HG03354 (cell line): ENCODE results near the gene KRTAP4-4.
"Not testable (repeated sequence)": the region's sequence is repeated elsewhere in the genome, so short reads cannot be mapped to it uniquely, and the experiment has no call there.

ENCODE experiments used
- ATAC-seq: cut with Tn5 transposase; IDR thresholded peaks from one replicate; pipeline ENCODE4 v1.9.1; 2021; ENCODE audit warnings: mild to moderate bottlenecking; ENCODE audit not compliant: unreplicated experiment, poor library complexity, severe bottlenecking

The KRTAP4-4 gene

DNA sequence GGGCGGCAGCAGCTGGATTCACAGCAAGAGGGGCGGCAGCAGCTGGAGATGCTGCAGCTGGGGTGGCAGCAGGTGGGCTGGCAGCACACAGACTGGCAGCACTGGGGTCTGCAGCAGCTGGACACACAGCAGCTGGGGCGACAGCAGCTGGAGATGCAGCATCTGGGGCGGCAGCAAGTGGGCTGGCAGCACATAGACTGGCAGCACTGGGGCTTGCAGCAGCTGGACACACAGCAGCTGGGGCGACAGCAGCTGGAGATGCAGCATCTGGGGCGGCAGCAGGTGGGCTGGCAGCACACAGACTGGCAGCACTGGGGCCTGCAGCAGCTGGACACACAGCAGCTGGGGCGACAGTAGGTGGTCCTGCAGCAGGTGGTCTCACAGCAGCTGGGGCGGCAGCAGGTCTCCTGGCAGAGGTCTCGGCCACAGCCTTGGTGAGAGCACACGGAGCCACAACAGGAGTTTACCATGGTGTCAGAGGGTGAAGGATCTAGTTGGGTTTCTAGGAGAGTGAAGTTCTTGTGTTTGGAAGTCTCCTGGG is 42.6 kb downstream of the KRTAP4-4 start, which contains the start of gene KRTAP4-11:
Gene KRTAP4-11 (minus strand): TSS at position 528 of the 541 bp plus-strand sequence. CDS start 58 bp downstream, at position 470.
- ATAC-seq, result not testable (repeated sequence)

- ATAC-seq, result no peak
These were observed 44.3 kb downstream of the KRTAP4-4 start for GRCh38 chr17:41116297-41116696.

GRCh38 chr17:41111151-41111885 is 49.2 kb downstream of the KRTAP4-4 start:
- ATAC-seq, result no peak
